ENCODE results near the gene SUPT7L. TPM values are rescaled to one million over a fixed set of nuclear protein-coding genes. Genes with fewer than 3 reads are reported as not detected.

SUPT7L gene
- total and polyA plus RNA-seq, 2 of the 13 experiments (the other 11 are each of a cell fraction or from before 2014, with no cell fraction given): 32.9 to 77.5 TPM

GRCh38 chr2:27683390-27684071, 20.1 kb upstream of the SUPT7L start (continued):
- TF ChIP-seq ZFYVE20 (CRISPR knock-in tag; IDR thresholded peaks at IDR 0.05; ENCODE audit: borderline replicate concordance, low read depth) (no peak), NR0B2 (CRISPR knock-in tag; IDR thresholded peaks at IDR 0.05) (no peak), PLRG1 (conservative IDR thresholded peaks at IDR 0.05) (no peak), RFXANK (CRISPR knock-in tag; IDR thresholded peaks at IDR 0.05) (no peak), ZNF510 (CRISPR knock-in tag; IDR thresholded peaks at IDR 0.05; ENCODE audit: low read depth) (no peak), EP300 (IDR thresholded peaks at IDR 0.05; ENCODE audit: low read depth in 2 of 2, low read length in 2 of 2) (0 out of 4 replicates have a peak, but pooled peaks of 1 of the 2 experiments have one; percentile 14), EP300 (CRISPR knock-in tag; IDR thresholded peaks at IDR 0.05; ENCODE audit: borderline replicate concordance) (no peak), RARG (CRISPR knock-in tag; IDR thresholded peaks at IDR 0.05; ENCODE audit: low read depth) (0 out of 2 replicates have a peak, but pooled peaks have one; percentile 54), ZNF329 (CRISPR knock-in tag; IDR thresholded peaks at IDR 0.05; ENCODE audit: low read depth) (no peak), TRIM24 (CRISPR knock-in tag; IDR thresholded peaks at IDR 0.05) (no peak), ARID2 (CRISPR knock-in tag; IDR thresholded peaks at IDR 0.05; ENCODE audit: borderline replicate concordance) (no peak), ZBTB7B (CRISPR knock-in tag; IDR thresholded peaks at IDR 0.05) (no peak), CBX5 (CRISPR knock-in tag; IDR thresholded peaks at IDR 0.05; ENCODE audit: borderline replicate concordance) (no peak), MAX (IDR thresholded peaks at IDR 0.05) (peak; percentile 10; the same call in 1 of the 2 replicates), ZNF101 (CRISPR knock-in tag; IDR thresholded peaks at IDR 0.05; ENCODE audit: borderline replicate concordance, low read depth) (no peak), PITX1 (CRISPR knock-in tag; IDR thresholded peaks at IDR 0.05) (no peak), LCORL (IDR thresholded peaks at IDR 0.05) (peak; percentile 56; the same call in 1 of the 2 replicates), LCORL (CRISPR knock-in tag; IDR thresholded peaks at IDR 0.05) (0 out of 2 replicates have a peak, but pooled peaks have one; percentile 56), ZNF652 (CRISPR knock-in tag; IDR thresholded peaks at IDR 0.05; ENCODE audit: borderline replicate concordance, low read depth) (no peak), NR2F6 (IDR thresholded peaks at IDR 0.05) (no peak), NR2F6 (CRISPR knock-in tag; IDR thresholded peaks at IDR 0.05) (no peak), ZNF142 (CRISPR knock-in tag; IDR thresholded peaks at IDR 0.05) (no peak), AGO1 (IDR thresholded peaks at IDR 0.05; ENCODE audit: low read depth, low read length, poor library complexity, severe bottlenecking) (no peak), CHCHD3 (CRISPR knock-in tag; IDR thresholded peaks at IDR 0.05) (no peak), SALL1 (CRISPR knock-in tag; IDR thresholded peaks at IDR 0.05) (peak; percentile 18; the same call in 1 of the 2 replicates), ATF3 (CRISPR knock-in tag; IDR thresholded peaks at IDR 0.05) (no peak)
